Choroid plexus epithelial cell (primary cell): Measurements from ENCODE around the gene THRAP3.

Source experiments
- DNase-seq: peaks from one replicate; pipeline ENCODE4 v3.0.0-alpha.2; 2010; ENCODE audit warnings: low read depth
- H3K4me3 ChIP-seq: 2 replicates; pipeline ENCODE4 v1.5.1; 2011; ENCODE audit warnings: low read depth, mild to moderate bottlenecking, control low read depth, low read length, moderate library complexity
- TF ChIP-seq, protein P1 (sequence below): conservative IDR thresholded peaks from 2 replicates; pipeline ENCODE4 v1.5.1; 2011; ENCODE audit warnings: low read depth, mild to moderate bottlenecking, control low read depth, inconsistent platforms, low read length, moderate library complexity

The THRAP3 gene

DNA sequence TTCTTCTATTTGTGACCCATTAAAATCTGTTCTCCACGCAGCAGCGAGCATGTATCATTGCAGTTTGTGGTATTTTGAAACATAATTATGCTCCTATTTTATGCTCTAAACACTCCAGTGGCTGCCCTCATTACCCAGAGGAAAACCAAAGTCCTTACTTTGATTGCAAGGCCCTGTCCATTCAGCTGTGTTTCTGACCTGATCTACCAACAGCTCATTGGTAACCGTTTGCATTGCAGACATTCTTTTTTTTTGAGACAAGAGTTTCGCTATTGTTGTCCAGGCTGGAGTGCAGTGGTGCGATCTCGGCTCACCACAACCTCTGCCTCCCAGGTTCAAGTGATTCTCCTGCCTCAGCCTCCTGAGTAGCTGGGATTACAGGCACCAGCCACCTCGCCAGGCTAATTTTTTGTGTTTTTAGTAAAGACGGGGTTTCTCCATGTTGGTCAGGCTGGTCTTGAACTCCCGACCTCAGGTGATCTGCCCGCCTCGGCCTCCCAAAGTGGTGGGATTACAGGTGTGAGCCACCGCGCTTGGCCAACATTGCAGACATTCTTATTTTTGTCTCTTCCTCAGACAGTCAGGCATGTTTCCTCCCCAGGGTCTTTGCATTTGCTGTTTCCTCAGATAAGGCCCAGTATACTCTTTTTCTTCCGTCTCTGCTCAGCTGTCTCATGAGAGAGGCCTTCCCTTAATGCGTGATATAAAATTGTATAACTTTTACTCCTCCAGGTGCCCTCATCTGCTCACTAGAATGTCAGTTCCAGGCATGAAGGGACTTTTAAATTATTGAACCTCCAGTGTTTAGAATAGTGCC, 32.5 kb downstream of the THRAP3 start:
- TF ChIP-seq, protein P1, sequence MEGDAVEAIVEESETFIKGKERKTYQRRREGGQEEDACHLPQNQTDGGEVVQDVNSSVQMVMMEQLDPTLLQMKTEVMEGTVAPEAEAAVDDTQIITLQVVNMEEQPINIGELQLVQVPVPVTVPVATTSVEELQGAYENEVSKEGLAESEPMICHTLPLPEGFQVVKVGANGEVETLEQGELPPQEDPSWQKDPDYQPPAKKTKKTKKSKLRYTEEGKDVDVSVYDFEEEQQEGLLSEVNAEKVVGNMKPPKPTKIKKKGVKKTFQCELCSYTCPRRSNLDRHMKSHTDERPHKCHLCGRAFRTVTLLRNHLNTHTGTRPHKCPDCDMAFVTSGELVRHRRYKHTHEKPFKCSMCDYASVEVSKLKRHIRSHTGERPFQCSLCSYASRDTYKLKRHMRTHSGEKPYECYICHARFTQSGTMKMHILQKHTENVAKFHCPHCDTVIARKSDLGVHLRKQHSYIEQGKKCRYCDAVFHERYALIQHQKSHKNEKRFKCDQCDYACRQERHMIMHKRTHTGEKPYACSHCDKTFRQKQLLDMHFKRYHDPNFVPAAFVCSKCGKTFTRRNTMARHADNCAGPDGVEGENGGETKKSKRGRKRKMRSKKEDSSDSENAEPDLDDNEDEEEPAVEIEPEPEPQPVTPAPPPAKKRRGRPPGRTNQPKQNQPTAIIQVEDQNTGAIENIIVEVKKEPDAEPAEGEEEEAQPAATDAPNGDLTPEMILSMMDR: no peak
- no peak overlapping the region for H3K4me3 ChIP-seq
- no peak for DNase-seq

DNA sequence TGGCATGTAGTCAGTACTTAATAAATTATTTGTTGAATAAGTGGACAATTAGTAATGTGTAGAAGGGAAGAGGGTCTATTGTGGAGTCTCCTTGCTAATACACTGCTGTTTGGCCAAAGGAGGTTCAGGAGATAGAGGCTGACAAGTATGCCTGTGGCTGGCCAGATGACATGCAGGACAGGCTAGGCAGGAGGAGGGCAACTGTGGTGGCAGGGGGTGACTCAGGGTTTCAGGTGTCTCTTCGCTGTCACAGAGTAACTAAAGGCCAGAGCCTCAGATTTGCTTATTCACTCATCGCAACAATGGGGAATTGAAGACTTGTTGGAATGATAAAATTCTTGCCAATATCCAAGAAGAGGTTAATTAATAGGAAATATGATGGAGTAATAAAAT, 33.1 kb downstream of the THRAP3 start:
- DNase-seq: no peak
- TF ChIP-seq, protein P1: no peak
- no peak overlapping the region for H3K4me3 ChIP-seq

DNA sequence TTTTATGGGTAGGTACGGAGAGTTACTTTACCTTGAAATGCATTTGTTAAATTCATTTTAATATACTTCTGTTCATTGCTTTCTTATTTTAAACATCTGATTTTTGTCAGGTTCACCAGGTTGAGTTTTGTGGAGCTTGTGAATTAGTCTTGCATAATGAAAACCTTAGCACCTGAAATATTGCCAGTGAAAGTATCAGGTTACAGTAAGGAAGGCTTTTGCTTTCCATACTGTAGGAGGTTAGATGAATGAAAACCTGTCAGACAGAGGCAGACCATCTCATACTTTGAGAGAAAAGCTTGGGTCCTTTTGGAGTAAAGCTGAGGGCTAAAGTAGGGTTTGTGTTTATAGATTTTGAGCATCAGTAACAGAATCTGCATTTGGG, 34.7 kb downstream of the THRAP3 start:
- no peak overlapping the region for H3K4me3 ChIP-seq
- TF ChIP-seq, protein P1: no peak
- peak; percentile 60 for DNase-seq

DNA sequence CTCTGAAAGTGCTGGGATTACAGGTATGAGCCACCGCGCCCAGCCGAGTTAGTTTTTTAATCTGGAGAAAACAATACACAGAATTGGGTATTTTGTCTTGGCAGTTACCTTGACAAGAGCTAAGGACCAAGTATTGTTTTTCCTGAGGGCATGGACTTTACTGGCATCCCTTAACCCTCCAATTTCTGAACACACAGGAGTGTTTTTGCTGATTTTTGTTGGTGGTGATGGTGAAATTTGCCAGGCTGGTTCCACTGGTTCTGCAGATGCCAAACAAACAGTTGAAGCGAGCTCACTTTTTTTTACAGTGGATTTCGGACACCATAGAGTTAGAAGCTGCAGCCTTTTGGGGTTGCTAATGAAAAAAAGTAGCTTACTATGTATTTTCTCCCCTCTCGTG, 44.7 kb downstream of the THRAP3 start:
- TF ChIP-seq, protein P1: no peak
- no peak for DNase-seq
- no peak overlapping the region for H3K4me3 ChIP-seq

DNA sequence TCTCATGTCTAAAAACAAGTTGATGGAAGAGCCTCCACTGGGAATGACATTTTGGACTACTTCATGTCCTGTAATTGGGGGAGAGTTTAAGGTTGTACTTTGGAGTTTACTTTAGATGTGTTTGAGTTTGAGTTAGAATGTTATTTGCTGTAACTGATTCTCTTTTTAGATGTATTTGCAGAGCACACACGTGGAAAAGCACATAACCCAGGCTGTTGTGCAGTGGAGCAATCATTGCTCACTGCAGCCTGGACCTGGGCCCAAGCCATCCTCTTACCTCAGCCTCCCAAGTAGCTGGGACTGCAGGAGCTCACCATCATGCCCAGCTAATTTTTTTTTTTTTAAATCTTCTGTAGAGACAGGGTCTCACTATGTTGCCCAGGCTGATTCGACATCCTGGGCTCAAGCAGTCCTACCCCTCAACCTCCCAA, 45.2 kb downstream of the THRAP3 start:
- peak; percentile 56 for DNase-seq
- TF ChIP-seq, protein P1: no peak
- H3K4me3 ChIP-seq: no peak overlapping the region

DNA sequence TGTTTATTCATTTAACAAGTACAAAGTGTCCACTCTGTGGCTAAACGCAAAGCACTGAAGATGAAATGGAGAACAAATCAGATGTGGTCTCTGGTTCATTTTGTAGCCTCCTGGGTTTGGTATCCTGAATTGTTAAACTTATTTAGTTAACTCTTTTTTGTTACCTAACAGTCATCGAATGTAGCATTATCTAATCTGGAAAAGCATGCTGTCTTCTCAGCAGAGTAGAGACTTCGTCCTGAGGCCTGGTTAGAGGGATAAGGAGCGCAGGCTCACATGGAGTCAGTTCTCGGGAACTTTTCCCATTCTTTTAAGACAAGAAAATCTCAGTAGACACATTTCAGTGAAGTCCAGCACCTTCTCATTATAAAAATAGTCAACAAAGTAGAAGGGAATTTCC, 48.8 kb downstream of the THRAP3 start:
- TF ChIP-seq, protein P1: no peak
- H3K4me3 ChIP-seq: no peak overlapping the region
- DNase-seq: no peak

DNA sequence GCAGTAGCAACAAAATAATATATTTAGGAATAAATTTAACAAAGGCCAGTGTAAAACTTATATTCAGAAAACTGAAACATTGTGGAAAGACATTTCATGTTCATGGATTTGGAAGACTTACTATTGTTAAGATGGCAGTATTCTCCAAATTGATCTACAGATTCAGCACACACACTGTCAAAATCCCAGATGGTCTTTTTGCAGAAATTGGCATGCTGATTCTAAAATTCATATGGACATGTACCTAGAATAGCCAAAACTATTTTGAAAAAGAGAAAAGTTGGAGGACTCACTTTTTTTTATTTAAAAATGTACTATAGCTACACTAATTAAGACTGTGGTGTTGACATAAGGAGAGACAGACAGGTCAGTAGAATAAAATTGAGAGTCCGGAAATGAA, 50.0 kb downstream of the THRAP3 start:
- H3K4me3 ChIP-seq: no peak overlapping the region
- DNase-seq: no peak
- TF ChIP-seq, protein P1: no peak
